ENCODE data around the gene PM20D2.

PM20D2 gene

DNA sequence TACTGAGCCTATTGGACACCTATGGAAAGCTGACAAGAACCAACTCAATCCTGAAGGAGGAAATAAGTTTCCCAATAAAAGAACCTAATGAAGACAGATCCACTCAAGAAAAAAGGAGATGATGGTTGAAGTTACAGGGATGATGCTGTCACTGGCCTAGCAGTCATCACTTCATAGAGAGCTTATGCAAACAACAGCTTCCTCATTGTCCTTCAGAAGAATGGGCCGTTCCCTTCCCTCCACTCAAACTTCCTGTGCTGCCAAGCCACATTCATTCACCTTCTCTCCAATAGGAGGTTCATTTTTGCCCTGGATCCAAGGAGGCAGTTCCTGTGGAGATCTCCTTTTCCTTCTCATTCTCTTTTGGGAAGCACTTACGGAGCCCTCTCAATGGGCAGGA, 13.8 kb upstream of the PM20D2 start:
- H3K4me3 ChIP-seq (ENCODE audit: low read depth, low read length), result no peak overlapping the region
- no peak for TF ChIP-seq CTCF (IDR thresholded peaks at IDR 0.05; ENCODE audit: insufficient read depth, low read depth, low read length, missing control alignments)
- no peak for DNase-seq (ENCODE audit: low read depth)

- DNase-seq (ENCODE audit: low read depth), result no peak
- H3K4me3 ChIP-seq (ENCODE audit: low read depth, low read length), result no peak overlapping the region
- no peak for TF ChIP-seq CTCF (IDR thresholded peaks at IDR 0.05; ENCODE audit: insufficient read depth, low read depth, low read length, missing control alignments)
Observed at GRCh38 chr6:89133981-89134380, 11.9 kb upstream of the PM20D2 start.

DNA sequence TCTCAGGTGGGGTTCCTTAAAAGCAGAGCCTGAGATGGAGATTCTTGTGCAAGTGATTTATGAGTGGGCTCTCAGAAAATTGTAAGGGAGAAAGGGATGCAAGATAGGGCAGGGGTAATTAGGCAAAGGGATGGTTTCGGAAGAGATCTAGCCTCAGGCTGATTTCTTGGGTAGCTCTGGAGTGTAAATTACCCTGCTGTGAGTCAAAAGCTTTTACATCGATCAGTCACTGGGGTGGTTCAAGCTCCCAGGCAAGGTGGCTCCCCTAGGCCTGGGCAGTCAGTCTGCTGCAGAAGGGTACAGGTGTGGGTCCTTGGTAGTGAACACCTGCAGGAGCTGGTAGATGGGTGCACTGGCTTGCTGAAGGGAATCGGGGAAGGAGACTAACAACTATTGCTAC, 11.1 kb upstream of the PM20D2 start:
- no peak overlapping the region for H3K4me3 ChIP-seq (ENCODE audit: low read depth, low read length)
- no peak for DNase-seq (ENCODE audit: low read depth)
- no peak for TF ChIP-seq CTCF (IDR thresholded peaks at IDR 0.05; ENCODE audit: insufficient read depth, low read depth, low read length, missing control alignments)

- DNase-seq (ENCODE audit: low read depth), result no peak
- H3K4me3 ChIP-seq (ENCODE audit: low read depth, low read length), result no peak overlapping the region
- no peak for TF ChIP-seq CTCF (IDR thresholded peaks at IDR 0.05; ENCODE audit: insufficient read depth, low read depth, low read length, missing control alignments)
Observed at GRCh38 chr6:89138173-89138572, 7.7 kb upstream of the PM20D2 start.

DNA sequence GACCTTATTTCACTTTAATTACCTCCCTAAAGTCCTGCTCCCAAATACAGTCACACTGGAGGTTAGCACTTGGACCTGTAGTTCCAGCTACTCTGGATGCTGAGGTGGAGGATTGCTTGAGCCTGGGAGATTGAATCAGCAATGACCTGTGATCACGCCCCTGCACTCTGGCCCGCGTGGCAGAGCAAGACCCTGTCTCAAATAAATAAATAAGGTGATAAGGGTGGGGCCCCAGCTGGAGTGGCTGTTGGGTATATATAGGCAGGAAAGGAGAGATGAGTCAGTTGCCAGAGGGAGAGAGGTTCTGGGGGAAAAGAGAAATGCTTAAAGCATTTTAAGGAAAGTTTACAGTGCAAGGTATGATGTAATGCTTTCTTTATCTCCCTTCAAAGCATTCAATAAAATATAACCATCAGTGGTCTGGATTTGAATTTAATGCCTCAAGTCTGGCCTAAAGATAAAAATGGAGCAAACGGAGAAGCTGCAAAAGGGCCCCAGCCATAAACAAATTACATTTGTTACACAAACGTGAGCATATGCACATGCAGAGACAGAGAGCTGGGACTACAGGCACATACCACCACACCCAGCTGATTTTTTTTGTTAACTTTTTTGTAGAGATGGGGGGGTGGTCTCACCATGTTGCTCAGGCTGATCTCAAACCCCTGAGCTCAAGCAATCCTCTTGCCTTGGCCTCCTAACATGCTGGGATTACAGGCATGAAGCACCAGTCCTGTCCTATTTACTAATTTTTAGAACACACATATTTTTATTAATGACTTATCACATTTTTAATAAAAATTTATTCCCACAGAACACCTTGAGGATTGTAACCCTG, 6.1 kb upstream of the PM20D2 start:
- DNase-seq (ENCODE audit: low read depth), result no peak
- TF ChIP-seq CTCF (IDR thresholded peaks at IDR 0.05; ENCODE audit: insufficient read depth, low read depth, low read length, missing control alignments), result no peak
- no peak overlapping the region for H3K4me3 ChIP-seq (ENCODE audit: low read depth, low read length)

- TF ChIP-seq CTCF (IDR thresholded peaks at IDR 0.05; ENCODE audit: insufficient read depth, low read depth, low read length, missing control alignments), result no peak
- no peak overlapping the region for H3K4me3 ChIP-seq (ENCODE audit: low read depth, low read length)
- DNase-seq (ENCODE audit: low read depth), result no peak
Observed at GRCh38 chr6:89140347-89141156, 5.3 kb upstream of the PM20D2 start.
